ENCODE data around the gene GBX1.

DNA sequence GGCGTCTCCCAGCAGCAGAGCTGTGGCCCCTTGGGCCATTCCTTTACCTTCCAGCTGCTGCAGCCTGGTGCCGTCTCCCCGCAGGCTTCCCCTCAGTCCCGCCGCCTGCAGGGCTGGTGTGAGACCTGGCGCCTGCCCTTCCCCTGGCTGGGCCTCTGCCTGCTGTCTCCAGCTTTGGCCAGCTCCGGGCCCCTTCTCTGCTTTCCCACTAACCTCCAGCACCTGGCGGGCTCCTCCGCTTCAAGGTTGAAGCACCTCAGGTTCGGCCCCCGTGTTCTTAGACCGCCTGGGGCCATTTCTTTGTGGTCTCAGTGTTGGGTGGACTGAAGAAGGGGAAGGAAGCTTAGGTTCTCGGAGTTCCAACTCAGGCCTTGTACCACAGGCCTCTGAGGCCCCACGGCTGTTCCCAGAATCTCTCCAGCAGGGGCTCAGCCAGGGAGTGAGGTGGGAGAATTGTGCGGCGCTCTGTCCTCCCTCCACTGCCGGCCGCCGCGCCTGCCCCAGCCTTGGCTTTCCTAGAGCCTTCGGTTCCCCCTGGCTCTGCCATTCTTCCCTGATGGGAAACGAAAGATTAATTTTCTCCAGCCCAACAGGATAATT is 30.3 kb downstream of the GBX1 start:
- TF ChIP-seq CTCF (IDR thresholded peaks at IDR 0.05) (no peak), POLR2A (IDR thresholded peaks at IDR 0.05) (no peak)

All from heart left ventricle (tissue), 13 donors.